Muscle layer of colon (tissue), 2 donors: Measurements from ENCODE around the gene CORIN.
"Not testable (repeated sequence)": the region's sequence is repeated elsewhere in the genome, so short reads cannot be mapped to it uniquely, and the experiment has no call there.

Source experiments
- H3K27ac ChIP-seq: one replicate; pipeline ENCODE4 v1.7.0; 2013; ENCODE audit warnings: low read depth, mild to moderate bottlenecking, low read length, moderate library complexity
- H3K27me3 ChIP-seq, 2 donors: one replicate each; pipeline ENCODE4 v1.7.0; 2013; ENCODE audit warnings: low read length in 2 of 2, mild to moderate bottlenecking in 2 of 2; ENCODE audit not compliant: insufficient read depth in 2 of 2, control insufficient read depth in 1 of 2
- H3K36me3 ChIP-seq: one replicate; pipeline ENCODE4 v1.7.0; 2013; ENCODE audit warnings: mild to moderate bottlenecking, low read length; ENCODE audit not compliant: insufficient read depth
- H3K4me1 ChIP-seq: one replicate; pipeline ENCODE4 v1.7.0; 2013; ENCODE audit warnings: mild to moderate bottlenecking, low read length; ENCODE audit not compliant: insufficient read depth
- H3K4me3 ChIP-seq, 2 donors: one replicate each; pipeline ENCODE4 v1.7.0; 2013; ENCODE audit warnings: low read length in 2 of 2, low read depth in 1 of 2, mild to moderate bottlenecking in 1 of 2, moderate library complexity in 1 of 2
- H3K9ac ChIP-seq: one replicate; pipeline ENCODE4 v1.7.0; 2013; ENCODE audit warnings: low read length
- H3K9me3 ChIP-seq: one replicate; pipeline ENCODE4 v1.7.0; 2013; ENCODE audit warnings: mild to moderate bottlenecking, low read length
- donor health status: abdominal sarcoma.
- donor health status: Adenocarcinoma of cecum.

Gene CORIN

DNA sequence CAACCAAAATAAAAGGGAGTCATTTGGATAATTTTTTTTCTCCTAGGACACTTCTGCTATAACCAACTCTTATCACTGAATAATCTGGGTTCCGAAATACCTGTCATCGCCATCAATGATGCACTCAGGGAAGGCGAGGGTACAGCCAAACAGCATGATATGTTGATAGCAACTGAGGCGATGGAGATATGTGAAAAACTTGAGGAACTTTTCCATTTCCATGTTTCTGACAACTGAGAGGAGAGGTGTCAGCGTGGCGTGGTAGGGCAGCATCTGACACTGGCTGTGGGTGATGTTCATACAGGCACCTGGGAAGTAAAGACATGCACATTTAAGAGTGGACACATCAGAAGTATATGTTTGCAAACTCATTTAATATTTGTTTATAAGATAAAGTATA is 74.6 kb downstream of the CORIN start:
- no peak overlapping the region for H3K4me3 ChIP-seq
- H3K27ac ChIP-seq, result no peak overlapping the region
- no peak overlapping the region for H3K9ac ChIP-seq
- H3K4me1 ChIP-seq, result no peaks in the 10 kb centered on the region
- H3K9me3 ChIP-seq, result no peaks in the 10 kb centered on the region
- no peaks in the 10 kb centered on the region for H3K36me3 ChIP-seq
- no peaks in the 10 kb centered on the region for H3K27me3 ChIP-seq

DNA sequence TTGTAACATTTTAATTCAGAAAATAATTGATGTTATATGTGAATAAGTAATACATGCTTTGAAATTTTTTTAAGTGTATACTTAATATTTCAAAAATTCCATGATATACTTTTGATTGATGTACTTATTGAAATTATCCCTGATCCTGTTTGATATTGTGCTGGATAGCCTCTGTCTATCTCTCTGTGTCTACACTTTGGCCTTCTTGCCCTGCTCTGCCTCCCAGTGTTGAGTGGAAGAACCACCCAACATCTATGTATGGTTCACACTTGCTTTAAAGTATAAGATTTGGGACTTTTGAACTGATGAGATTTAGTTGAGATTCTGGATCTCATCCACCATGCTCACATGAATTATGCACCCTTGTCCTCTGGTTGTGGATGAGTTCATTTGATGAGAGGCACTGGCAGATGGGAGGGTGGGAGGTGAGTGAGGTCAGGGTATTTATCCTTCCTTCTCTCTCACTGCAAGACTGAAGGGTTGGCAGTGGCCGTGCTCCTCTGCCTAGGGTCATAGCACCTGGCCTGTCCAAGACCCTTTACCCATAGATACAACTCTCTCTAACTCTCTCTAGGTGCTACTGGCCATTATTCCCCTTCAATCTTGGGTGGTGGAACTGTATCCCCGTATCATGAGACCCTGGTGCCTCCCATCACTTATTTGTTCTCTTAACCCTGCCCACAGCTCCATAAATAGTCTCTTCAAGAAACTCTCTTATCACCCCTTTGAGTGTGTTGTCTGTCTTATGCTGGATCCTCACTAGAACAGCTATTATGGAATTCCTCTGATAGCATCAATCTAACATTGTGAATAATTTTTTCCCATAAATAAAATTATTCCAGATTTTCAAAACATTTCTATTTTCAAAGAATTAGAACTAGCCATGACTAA is 75.2 kb downstream of the CORIN start:
- no peaks in the 10 kb centered on the region for H3K36me3 ChIP-seq
- H3K9ac ChIP-seq, result no peak overlapping the region
- no peak overlapping the region for H3K4me3 ChIP-seq
- no peaks in the 10 kb centered on the region for H3K4me1 ChIP-seq
- H3K9me3 ChIP-seq, result no peaks in the 10 kb centered on the region
- H3K27me3 ChIP-seq, result no peaks in the 10 kb centered on the region
- no peak overlapping the region for H3K27ac ChIP-seq

DNA sequence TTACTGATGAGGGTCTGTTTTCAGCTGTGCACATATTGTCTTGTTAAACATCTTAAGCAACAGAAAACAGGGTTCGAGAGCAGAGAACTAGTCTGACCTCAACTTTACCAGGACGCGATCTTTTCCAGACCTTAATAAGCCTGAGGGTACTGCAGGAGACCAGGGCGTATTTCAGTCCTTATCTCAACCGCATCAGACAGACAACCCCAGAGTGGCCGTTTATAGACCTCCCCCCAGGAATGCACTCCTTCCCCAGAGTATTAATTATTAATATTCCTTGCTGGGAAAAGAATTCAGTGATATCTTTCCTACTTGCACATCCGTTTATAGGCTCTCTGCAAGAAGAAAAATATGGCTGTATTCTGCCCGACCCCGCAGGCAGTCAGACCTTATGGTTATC is 84.6 kb downstream of the CORIN start:
- not testable (repeated sequence) for H3K27ac ChIP-seq, H3K36me3 ChIP-seq, H3K4me3 ChIP-seq, H3K4me1 ChIP-seq, H3K9ac ChIP-seq, H3K27me3 ChIP-seq, H3K9me3 ChIP-seq

DNA sequence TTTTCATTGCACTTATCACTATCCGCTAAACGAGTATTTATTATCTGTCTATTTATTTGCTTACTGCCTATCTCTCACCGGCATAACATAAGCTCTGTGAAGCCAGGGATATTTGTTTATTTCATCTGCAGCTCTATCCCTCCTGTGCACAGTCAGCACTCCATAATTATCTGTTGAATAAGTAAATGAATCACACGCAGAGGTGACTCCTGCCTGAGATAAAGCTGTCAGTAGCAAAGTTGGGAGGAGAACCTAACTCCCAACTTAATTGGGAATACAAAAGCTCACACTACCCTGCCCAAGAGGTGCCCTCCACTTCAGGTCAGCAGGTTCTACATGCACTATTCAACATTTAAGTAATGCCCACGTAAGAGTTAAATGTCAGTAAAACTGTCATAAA is 85.7 kb downstream of the CORIN start:
- no peaks in the 10 kb centered on the region for H3K27me3 ChIP-seq
- no peaks in the 10 kb centered on the region for H3K36me3 ChIP-seq
- no peaks in the 10 kb centered on the region for H3K9me3 ChIP-seq
- H3K27ac ChIP-seq, result no peak overlapping the region
- H3K4me3 ChIP-seq, result no peak overlapping the region
- H3K9ac ChIP-seq, result no peak overlapping the region
- H3K4me1 ChIP-seq, result no peaks in the 10 kb centered on the region

DNA sequence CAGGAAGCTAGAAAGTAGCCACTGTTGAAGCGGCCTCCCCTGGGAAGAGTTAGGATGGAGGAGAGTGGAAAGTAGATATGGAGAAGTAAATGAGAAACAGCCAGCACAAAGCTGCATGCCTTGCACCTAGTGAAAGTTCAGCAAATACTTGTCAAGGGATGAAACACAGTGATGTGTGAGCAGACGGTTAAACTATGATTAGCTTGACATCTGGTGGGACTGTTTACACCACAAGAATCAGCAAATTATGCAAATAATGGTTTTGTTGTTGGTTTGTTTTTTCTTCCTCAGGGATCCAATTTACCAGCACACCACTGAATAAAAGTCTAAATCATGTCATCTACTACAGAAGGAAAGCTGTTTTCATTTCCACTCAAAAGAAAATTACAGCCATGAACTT is 87.1 kb downstream of the CORIN start:
- no peak overlapping the region for H3K27ac ChIP-seq

DNA sequence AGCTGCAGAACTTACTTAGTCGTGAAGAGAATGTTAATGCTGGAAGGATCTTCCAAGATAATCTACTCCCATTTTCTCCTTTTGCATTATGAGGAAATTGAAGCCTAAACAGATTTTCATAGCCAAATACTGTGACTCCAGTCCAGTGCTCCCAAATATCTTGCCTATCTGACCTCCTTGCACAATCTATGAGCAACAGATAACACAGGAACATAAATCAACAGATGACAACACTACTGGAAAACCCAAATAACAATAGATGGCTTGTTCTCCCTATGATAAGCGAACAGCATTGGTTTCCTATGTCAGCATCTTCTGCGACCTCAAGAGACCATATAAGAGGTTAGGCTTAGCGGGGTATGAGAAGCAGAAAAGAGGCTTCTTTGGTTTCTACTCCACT is 88.0 kb downstream of the CORIN start:
- Histone ChIP-seq H3K9me3 (no peaks in the 10 kb centered on the region), H3K27me3 (no peaks in the 10 kb centered on the region), H3K4me1 (no peaks in the 10 kb centered on the region), H3K27ac (no peak overlapping the region), H3K36me3 (no peaks in the 10 kb centered on the region), H3K4me3 (no peak overlapping the region), H3K9ac (no peak overlapping the region)

More for the DNA sequence above, 87.1 kb downstream of the CORIN start:
- no peaks in the 10 kb centered on the region for H3K36me3 ChIP-seq
- no peak overlapping the region for H3K4me3 ChIP-seq
- H3K27me3 ChIP-seq, result no peaks in the 10 kb centered on the region
- no peaks in the 10 kb centered on the region for H3K4me1 ChIP-seq
- H3K9me3 ChIP-seq, result no peaks in the 10 kb centered on the region
- no peak overlapping the region for H3K9ac ChIP-seq

DNA sequence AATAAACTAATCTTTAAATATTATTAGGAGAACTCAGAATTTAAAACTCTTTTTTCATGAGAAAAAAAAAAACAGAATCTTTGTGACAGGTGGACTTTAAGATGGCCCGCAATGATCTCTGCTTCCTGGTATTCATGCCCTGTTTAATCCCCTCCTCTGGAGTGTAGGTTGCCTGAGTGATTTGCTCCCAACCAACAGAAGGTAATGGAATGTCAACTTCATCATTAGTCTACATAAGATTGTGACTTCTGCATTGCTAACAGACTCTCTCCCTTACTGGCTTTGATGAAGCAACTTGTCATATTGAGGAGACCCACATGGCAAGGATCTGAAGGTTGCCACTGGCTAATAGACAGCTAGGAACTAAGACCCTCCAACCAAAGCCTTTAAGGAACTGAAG is 88.8 kb downstream of the CORIN start:
- H3K27me3 ChIP-seq, result no peaks in the 10 kb centered on the region
- H3K9ac ChIP-seq, result no peak overlapping the region
- no peaks in the 10 kb centered on the region for H3K9me3 ChIP-seq
- no peak overlapping the region for H3K27ac ChIP-seq
- H3K4me1 ChIP-seq, result no peaks in the 10 kb centered on the region
- H3K36me3 ChIP-seq, result no peaks in the 10 kb centered on the region
- no peak overlapping the region for H3K4me3 ChIP-seq

DNA sequence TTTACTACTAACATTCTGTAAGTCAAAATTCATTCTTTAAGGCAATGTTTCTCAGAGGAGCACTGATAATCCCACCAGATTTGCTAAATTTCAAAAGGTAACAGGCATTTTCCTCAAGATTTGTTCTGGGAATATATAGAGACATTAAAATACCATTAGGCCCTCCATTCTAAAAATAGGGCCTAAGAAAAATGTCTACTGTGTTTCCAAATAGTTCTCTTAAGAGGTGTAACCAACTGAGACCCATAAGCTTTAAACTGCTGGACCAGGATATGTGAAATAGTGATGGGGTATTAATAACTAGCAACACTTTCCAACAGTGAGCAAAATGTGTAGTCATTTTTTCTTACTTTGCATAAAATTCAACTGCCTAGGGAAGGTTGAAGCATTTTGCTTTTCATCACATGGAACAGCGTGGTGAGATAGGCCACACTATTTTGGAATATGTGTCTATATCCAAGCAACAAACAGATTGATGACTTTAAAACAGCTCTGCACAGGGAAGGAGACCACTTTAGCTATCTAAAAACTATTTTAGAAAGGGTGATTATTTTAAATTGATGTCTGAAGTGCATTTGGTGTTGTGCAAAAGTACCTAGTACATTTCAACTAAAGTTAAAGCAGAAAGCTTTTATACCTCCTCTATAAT is 89.9 kb downstream of the CORIN start:
- Histone ChIP-seq H3K4me1 (no peaks in the 10 kb centered on the region), H3K9ac (no peak overlapping the region), H3K9me3 (no peaks in the 10 kb centered on the region), H3K27me3 (no peaks in the 10 kb centered on the region), H3K27ac (no peak overlapping the region), H3K36me3 (no peaks in the 10 kb centered on the region), H3K4me3 (no peak overlapping the region)

DNA sequence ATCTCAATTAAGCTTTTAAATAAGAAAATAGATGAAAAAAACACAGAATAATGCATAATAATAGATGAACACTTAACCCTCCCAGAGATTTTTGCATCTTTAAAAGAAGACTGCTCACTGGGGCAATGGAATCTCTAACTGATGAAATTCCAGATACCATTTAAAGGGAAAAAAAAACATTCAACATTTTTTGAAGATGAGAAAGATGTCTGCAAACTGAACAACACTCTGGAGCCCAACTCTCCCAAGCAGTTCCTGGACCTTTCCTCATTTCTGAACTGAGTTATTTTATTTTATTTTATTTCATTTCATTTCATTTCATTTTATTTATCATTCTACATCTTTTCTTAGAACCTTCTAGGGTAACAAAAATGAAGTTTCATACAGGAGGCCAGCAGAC is 90.7 kb downstream of the CORIN start:
- no peaks in the 10 kb centered on the region for H3K27me3 ChIP-seq
- H3K4me3 ChIP-seq, result no peak overlapping the region
- no peak overlapping the region for H3K27ac ChIP-seq
- H3K9me3 ChIP-seq, result no peaks in the 10 kb centered on the region
- no peaks in the 10 kb centered on the region for H3K4me1 ChIP-seq
- no peaks in the 10 kb centered on the region for H3K36me3 ChIP-seq
- no peak overlapping the region for H3K9ac ChIP-seq

DNA sequence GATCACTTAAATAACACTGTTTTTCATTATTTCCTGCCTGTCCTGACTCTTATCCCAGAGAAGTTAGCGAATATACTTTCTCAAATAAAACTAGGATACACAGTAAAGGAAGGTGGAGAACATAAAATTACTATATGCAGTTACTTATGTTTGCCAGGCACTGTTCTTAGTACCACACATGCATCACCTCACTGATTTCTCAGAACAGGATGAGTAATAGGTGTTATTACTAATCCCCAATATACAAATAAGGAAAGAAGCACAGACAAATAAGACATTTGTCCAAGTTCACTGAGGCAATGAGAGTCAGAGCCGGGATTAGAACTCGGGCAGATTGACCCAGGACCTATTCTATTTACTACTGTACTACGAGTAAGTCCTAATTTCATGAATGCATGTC is 91.7 kb downstream of the CORIN start:
- Histone ChIP-seq H3K27ac (no peak overlapping the region), H3K36me3 (no peaks in the 10 kb centered on the region), H3K27me3 (no peaks in the 10 kb centered on the region), H3K4me3 (no peak overlapping the region), H3K9ac (no peak overlapping the region), H3K9me3 (no peaks in the 10 kb centered on the region), H3K4me1 (no peaks in the 10 kb centered on the region)

DNA sequence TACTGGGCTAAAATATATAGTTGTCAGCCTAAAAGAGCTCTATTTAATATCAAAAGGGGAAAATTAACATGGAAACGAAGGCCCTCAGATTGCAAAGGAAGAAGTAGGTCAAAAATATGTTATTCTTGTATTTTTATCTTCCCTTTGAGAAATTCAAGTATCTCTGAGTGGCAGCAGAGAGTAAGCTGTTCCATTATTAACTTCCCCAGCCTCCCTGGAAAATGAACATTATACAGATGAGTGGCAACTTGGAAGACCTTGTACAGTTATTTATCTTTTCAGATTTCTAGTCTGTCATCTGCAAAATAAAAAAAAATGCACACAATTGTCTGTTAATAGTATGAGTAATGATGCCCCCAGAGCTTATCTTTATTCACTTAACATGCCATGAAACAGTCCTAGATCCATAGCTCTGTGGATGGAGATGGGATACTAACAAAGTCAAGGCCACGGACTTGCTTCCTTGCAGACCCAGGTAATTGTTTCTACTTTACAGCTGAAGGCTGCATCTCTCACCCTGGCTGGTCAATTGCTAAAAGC is 93.0 kb downstream of the CORIN start:
- Histone ChIP-seq H3K9me3 (no peaks in the 10 kb centered on the region), H3K4me1 (no peaks in the 10 kb centered on the region), H3K9ac (no peak overlapping the region), H3K27ac (no peak overlapping the region), H3K27me3 (no peaks in the 10 kb centered on the region), H3K4me3 (no peak overlapping the region), H3K36me3 (no peaks in the 10 kb centered on the region)
